Measurements from ENCODE around the gene CENPX.

Gene CENPX

DNA sequence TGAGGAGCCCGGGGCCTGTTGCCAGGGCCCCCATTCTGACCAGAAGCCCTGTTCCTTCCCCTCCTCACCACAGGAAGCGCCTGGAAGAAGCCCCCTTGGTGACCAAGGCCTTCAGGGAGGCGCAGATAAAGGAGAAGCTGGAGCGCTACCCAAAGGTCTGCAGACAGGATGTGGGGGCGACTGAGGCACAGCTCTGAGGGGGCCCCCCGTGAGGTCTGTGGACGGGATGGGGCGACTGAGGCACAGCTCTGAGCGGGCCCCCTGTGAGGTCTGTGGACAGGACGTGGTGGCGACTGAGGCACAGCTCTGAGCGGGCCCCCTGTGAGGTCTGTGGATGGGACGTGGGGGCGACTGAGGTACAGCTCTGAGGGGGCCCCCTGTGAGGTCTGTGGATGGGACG lies 13.3 kb downstream of the CENPX start:
- DNase-seq, result no peak

DNA sequence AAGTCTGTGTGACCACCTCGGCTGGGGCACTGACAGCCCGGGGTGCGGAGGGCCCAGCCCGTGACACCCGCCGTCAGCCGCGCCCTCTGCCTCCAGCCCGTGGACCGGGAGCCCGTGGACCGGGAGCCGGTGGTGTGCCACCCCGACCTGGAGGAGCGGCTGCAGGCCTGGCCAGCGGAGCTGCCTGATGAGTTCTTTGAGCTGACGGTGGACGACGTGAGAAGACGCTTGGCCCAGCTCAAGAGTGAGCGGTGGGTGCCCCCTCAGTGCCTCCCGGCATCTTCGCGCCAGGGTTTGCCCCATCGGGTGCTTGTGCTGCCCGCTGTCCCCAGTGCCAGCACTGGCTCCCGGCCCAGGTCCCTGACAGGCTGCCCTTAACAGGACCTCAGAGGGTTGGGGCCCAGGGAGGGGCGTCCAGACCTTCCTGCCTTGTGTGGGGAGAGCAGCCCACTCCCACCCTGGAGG lies 13.7 kb downstream of the CENPX start:
- no peak for DNase-seq

DNA sequence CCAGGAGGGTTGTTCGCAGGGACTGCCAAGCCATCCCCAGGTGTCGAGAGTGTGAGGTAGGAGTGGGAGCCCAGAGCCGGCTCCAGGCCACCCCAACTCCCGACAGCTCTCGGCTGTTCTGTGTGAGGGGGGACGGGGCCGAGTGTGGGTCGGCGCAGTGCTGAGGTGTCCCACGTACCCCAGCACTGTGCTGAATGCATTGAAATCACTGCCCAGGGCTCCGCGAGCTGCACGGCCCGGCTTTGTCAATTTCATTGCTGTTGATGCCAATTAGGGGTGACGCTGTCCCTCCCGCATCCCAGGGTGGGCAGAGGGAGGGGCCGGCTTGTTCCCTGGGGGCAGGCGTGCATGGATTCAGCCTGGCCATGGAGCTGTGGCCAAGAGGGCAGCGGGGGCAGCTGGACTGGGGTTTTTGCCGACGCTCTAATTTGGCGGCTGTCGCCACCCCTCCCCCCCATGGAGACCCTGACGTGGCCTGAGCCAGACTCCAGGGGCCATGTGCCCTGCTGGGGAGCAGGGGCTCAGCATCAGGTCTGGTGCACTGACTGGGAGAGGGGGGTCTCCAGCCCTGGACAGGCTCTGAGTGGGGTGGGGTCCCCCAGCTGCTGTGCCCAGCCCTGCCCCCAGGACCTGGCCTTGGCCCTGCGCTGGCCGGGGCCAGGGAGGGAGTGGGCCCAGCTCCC lies 14.3 kb downstream of the CENPX start:
- DNase-seq, result peak; percentile 51

DNA sequence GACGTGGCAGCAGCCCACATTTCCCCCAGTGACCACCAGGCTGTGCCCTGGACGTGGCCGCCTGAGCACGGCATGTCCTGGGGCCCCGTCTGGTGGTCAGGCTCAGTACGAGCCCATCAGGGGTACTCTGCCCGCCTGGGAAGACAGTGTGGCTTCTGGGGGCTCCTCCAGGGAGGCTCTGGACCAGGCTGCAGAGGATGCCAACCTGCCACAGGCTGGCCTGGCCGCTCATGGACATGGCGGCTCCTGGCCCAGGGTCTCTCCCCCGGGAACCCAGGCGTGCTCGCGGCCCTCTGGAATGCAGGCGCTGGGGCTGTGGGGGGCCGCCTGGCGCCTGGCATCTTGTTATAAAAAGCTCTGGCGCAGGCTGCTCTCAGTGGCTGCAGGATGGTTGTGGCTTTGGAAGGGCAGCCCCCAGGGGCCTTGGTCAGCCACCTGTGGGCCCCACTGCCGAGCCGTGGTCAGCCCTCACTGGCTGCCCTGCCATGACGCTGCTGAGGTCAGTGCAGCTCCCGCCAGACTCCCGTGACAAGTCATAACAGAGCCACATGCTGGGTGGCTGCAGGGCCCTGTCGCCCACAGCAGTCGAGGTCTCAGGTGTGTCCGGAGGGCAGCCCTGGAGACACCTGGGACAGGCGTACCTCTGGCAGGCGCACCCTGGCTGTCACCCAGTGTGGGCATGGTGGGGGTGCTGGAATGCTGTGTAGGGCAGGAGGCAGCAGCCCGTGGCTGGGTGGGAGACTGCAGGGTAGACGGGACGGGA lies 15.0 kb downstream of the CENPX start:
- peak; percentile 52 for DNase-seq

DNA sequence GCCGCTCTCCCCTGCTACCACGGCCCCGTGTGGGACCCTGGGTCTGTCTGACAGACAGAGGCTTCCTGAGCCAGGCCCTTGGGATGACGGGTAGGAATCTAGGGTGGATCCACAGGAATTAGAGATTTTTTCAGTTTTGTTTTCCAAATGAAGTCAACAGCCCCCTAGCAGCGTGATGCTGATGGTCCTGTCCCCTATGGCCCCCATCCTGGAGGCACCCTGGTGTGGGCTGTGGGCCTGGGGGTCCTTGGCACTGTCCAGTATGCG lies 15.5 kb downstream of the CENPX start:
- no peak for DNase-seq

DNA sequence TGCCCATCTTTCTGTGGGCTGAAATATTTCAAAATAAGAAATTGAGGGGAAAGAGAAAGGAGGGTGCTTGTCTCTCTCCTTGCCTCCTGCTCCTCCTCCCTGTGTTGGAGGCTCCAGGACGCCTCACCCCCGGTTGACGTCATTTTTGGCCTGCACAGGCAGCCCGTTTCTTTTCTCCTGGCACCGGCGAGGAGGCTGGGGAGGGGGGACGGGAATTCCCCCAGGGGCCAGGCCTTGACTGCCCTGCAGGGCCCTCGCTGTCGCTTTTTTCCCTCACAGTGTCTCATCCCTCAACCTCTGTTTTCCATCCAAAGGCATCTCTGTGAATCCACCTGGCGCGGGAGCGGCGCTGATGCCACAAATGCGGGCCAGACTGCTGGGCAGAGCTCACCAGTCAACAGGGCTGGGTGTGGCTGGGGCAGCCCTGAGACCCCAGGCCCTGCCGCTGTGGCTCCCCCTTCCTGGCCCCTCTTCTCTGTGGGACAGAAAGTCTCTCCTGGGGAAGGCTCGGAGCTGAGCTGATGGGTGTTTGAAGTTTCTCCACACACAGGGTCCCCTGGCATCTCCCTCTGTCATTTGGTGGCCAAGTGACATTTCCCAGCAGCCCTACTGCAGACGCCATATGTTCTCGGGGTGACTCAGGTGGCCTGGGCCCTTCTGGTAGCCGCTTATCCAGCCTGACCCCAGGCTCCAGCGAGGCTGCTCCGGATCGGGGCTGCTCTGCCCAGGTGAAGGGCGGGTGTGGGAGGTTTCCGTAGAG lies 16.0 kb downstream of the CENPX start:
- DNase-seq, result no peak

DNA sequence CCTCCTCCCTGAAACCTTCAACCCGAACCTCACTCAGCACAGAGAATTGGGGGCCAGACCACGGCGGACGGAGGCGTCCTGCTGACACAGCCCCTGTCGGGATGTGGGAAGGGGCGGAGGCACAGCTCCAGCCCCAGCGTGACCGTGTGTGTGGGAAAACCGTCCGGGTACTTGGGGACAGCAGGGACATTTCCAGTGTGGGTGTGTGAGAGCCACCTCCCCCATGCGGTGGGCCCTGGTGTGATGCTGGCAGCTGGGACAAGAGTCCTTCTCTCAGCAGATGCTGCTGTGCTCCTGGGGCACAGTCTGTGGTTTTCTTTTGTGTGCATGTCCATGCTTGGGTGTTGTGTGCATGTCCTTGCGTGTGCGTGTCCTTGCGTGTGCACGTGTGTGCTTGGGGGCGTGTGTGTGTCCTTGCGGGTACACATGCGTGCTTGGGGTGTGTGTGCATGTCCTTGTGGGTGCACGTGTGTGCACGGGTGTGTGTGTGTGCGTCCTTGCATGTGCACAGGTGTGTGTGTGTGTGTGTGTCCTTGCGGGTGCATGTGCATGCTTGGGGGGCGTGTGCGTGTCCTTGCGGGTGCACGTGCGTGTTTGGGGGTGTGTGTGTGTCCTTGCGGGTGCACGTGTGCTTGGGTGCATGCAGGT lies 16.9 kb downstream of the CENPX start:
- DNase-seq, result no peak

DNA sequence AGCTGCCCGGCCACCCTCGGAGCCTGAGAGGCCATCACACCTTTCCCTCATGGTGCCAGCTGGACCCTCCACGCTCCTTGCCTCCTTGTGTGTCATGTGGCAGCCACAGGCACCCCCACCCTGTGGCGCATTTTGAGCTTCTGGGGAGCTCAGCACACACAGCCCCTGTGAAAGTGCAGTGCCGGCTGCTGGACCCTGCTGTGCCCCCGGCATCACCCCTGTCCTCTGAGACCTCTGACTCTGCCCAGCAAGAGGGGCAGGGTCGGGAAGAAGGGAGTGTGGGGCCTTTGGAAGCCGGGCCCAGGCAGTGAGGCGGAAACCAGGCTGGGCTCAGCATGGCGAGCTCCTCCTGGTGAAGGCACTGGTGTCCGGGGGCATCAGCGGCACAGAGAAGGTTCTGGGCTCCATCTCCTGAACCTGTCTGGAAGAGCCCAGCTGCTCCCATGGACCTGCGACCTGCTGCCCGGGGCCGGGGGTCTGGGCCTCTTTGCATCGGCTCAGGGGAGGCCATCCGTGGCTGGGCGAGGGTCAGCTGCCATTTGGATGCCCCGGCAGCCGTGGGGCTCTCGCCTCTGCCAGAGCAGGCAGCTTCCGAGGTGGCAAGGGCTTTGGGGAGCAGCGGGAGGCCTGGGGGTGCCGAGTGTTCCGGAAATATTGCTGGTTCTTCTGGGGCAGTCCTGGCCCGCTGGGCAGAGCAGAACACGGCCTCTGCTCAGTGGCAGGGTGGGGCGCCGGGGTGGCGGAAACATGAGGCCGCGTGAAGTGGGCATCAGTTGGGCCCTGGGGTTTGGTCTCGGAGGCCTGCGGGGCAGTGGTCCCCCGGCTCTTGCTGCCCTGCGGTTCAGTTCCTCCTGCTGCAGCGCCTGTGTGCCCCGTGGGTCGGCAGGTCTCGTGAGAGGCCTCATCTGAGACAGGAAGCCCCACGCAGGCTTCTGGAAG lies 17.9 kb downstream of the CENPX start:
- DNase-seq, result no peak

DNA sequence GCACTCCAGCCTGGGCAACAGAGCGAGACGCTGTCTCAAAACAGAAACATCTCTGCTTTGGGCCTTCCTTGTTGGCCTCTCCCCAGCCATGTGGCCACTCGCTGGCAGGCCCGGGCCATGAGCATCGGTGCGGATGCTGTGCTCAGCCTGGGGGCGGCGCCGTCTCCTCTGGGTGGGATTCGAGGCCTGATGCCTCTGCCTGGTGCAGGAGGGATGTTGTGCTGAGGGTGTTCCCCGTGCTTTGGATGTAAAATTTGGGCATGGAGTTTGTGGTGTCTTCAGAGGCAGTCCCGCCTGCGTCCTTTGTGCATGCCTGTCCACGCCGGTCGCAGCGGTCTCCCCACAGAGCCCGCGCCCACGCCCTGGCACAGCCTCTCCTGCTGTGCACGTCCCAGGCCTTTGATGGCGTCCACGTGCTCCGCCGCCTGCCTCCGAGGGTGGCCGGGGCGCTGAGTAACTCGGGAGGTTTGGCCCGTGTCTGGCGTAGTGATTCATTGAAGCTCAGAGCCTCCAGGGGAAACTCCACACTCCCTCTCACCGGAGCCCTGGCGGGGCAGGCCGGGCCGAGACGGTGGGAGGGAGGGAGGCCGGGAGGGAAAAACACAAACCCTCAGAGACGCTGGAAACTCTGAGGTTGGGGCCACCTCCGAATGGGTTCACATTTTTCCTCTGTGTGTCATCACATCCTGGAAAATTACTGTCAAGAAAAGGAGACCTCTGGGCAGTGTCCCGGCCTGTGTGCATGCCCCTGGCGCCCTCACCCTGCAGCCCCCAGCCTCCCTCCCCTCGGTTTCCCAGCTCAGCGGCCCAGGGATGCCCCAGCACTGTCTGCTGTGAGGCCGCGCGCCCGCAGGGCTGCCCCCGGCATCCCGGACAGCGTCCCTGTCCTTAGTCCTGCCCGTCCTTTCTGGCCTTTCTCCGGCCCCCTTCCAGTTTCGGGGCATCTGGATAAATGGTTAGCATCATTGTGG lies 19.0 kb downstream of the CENPX start:
- DNase-seq, result peak; percentile 57

DNA sequence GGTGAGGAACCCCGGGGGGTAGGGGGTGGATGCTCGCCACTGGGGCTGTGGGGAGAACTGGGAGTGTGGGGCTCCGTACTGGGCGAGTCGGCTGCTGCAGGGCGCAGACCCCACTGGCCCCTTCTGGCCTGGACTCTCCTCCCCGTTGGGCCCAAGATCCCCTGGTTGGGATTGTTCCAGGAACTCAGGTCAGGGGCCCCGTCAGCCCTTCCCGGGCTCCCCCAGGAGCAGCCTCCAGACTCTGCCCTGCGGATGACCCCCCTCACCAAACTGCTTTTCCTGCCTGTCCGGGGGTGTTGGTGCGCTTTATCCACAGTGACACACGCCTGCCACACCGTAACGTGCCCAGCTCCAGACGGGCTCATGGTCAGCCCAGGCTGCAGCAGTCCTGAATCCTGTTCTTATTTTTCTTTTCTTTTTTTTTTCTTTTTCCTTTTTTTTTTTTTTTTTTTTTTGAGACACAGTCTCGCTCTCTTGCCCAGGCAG lies 21.1 kb downstream of the CENPX start:
- DNase-seq, result no peak

DNA sequence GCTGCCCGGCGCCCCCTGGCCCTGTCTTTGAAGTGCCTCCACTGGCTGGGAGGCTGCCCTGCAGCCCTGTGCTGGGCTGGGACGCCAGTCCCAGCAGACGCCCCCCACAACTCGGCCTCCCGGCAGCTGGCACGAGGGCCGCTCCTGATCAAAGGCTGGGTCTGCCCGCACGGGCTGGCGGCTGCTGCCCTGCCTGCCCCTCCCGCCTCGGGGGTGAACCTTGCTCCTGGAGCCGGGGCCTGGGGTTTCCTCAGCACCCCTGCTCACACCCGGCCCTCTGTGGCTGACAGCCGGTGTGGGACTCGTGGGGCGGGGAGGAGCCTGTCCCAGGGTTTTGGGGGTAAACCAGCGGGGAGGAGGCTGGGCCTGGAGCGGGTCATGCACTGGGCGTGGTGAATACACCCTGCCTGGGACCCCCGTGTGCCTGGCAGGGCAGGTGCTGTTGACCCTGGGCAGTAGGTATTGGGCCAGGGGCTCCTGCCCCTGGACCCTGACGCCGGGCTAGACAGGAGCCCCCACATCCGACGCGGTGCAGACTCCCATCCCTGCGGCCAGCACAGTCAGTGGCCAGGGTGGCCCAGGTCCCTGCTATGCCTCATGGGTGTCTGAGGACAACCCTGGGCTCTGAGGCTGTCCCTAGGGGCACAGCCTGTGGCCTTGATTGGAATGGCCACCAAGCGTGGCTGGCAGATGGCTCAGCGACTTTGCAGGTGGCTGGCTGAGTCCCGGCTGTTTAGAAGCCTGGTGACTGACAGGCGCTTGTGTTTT lies 21.7 kb downstream of the CENPX start:
- peak; percentile 68 for DNase-seq

DNA sequence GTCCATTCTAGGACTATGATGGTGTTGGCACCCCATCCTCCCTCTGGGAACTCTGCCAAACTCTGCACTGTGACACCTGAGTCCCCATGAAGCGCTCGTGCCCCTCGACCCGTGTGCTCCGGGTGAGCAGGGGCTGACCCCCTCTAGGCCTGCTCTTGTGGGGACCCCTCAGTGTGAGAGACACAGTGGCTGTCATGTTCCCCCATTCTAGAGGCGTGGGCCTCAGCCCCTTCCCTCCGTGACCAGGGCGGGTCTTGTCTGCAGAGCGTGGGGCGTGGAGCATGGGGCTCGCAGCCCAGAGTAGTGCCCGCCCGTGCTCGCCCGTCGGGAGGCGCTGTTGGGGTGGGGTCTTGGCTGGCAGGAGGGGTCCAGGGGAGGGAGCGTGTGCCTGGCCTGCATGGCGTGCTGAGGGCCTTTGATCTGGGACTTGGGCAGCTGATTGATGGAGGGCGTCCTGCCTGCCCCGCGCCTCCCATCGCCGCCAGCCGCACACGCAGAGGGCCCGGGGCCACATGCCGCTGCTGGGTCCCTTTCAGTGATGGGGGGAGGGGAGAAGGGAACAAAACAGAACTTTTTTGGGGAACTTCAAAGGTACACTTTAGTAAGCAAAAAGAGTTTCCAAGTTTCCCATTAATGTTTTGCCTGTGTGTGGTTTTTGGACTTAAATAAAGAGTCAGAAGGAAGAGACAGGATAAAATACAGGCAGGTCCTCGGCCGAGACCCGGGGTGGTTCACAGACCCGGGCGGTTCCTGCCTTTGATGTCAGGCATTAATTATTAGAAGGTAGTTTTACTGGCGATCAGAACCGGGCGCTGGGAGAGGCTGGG lies 22.5 kb downstream of the CENPX start:
- no peak for DNase-seq

DNA sequence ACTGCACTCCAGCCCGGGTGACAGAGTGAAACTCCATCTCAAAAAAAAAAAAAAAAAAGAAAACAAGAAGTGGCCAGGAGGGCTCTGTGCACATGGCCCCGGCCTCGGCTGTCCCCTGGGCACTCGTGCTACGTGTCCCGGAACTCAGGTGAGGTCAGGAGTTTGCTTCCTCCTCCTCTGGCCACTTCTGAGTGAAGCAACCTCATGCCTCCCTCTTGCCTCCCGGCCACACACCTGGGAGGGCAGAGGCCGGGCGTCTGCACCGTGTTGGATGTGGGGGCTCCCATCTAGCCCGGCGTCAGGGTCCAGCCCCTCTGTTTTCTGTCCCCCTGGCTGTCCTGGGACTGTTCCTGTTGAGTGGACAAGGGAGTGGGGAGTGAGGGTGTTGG lies 23.1 kb downstream of the CENPX start:
- no peak for DNase-seq

DNA sequence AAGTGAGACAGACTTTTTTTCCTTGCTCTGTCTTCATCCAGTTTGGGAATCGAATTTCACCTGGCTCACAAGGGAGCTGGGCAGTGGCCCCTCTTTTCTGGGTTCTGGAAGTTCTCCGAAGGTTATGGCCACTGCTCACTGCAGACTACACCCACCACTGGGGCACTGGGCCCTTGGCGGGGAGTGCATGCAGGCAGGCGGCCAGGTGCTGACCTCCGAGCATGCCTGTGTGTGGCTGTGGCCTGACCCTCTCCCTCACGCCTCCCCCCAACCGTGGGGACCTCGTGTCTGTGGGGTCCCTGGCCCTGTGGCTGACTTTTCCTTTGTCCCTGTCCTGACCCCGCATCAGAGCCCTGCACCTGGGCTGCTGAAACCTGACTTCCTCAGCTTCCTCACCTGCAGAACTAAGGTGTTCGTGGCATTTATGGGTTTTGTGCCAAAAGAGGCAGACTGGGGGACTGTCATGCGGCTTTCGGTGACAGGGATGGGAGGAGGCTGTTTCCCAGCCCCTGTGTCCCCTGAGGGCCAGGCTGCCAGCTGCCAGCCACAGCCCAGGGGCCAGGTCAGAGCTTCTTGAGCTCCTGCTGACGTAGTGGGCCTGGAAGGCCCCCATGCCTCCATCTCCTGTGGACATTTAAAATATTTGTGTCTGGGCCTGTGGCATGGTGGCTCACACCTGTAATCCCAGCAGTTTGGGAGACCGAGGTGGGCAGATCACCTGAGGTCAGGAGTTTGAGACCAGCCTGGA lies 23.8 kb downstream of the CENPX start:
- no peak for DNase-seq

DNA sequence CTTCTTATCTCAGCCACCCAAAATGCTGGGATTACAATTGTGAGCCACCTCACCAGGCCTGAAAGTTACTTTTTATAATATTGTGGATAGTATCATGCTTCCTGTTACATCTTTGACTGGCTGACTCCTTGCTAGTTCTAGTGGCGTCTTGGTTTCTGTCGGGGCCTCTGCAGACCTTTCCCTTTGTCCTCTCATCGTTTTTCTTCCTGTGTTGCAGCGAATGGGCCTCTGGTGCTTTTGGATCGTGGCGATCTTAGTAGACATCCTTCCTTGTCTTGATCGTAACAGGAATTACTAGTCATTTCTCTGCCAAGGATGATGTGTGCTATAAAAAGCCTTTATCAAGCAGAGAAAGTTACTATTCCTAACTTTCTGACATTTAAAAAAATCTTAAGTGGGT lies 24.5 kb downstream of the CENPX start:
- no peak for DNase-seq

DNA sequence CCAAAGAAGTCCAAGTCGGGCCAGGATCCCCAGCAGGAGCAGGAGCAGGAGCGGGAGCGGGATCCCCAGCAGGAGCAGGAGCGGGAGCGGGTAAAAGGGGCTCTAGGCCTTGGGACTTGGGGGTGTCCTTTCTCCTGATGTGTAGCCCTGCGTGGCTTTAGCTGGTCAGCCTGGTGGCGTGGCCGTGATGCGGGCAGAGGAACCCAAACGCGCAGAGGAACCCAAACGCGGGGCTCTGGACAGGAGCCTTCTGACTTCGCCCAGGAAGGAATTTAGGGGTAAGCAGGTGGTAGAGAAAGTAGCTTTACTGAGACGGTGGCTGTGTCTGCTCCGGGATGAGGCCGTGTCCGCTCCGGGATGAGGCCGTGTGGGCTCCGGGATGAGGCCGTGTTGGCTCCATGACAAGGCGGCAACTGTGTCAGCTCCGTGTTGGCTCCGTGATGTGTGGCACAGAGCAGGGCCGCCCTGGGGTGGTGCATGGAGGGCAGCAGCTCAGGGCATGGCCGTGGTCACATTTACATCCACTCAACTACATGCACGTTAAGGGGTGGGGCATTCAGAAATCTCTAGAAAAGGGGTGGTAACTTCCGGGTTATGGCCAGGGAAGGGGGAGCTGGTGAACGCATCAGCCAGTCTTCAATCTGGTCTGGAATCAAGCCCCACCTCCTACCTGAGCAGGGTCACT lies 25.8 kb downstream of the CENPX start:
- DNase-seq, result no peak

DNA sequence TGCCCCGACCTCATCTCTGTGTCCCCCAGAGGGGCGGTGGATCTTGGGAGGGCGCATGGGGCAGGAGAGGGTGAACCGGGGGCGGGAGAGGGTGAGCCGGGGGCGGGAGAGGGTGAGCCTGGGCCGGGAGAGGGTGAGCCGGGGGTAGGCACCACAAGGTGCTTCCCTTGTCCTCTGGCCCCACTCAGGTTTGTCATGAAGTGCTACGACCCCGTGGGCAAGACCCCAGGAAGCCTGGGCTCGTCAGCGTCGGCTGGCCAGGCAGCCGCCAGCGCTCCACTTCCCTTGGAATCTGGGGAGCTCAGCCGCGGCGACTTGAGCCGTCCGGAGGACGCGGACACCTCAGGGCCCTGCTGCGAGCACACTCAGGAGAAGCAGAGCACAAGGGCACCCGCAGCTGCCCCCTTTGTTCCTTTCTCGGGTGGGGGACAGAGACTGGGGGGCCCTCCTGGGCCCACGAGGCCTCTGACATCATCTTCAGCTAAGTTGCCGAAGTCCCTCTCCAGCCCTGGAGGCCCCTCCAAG lies 26.4 kb downstream of the CENPX start:
- no peak for DNase-seq

All from eye (tissue), 1 donor.